ENCODE measurements around the gene HAGH.

The HAGH gene

GRCh38 chr16:1792836-1793577 lies 33.6 kb downstream of the HAGH start:
- Histone ChIP-seq H3K9me3 (ENCODE audit: control insufficient read depth in 1 of 2, low read length in 2 of 2) (no peaks in the 10 kb centered on the region), H3K36me3 (ENCODE audit: control insufficient read depth in 1 of 2, insufficient read depth in 2 of 2, low read length in 2 of 2) (peaks cover 0 to 14% of the 10 kb centered on the region in 2 donors), H3K4me1 (ENCODE audit: control insufficient read depth in 1 of 2, insufficient read depth in 2 of 2, low read length in 2 of 2) (no peaks in the 10 kb centered on the region), H3K9ac (ENCODE audit: low read depth in 1 of 2, low read length in 2 of 2) (no peak overlapping the region), H3K27me3 (ENCODE audit: control insufficient read depth in 1 of 2, insufficient read depth in 2 of 2, low read length in 2 of 2) (no peaks in the 10 kb centered on the region), H3K27ac (ENCODE audit: low read depth, low read length) (no peak overlapping the region), H3K4me3 (ENCODE audit: low read depth in 1 of 2, low read length in 2 of 2) (no peak overlapping the region)

GRCh38 chr16:1791943-1792812 lies 34.4 kb downstream of the HAGH start:
- Histone ChIP-seq H3K4me3 (ENCODE audit: low read depth in 1 of 2, low read length in 2 of 2) (no peak overlapping the region), H3K9me3 (ENCODE audit: control insufficient read depth in 1 of 2, low read length in 2 of 2) (no peaks in the 10 kb centered on the region), H3K9ac (ENCODE audit: low read depth in 1 of 2, low read length in 2 of 2) (no peak overlapping the region), H3K27me3 (ENCODE audit: control insufficient read depth in 1 of 2, insufficient read depth in 2 of 2, low read length in 2 of 2) (no peaks in the 10 kb centered on the region), H3K27ac (ENCODE audit: low read depth, low read length) (no peak overlapping the region), H3K4me1 (ENCODE audit: control insufficient read depth in 1 of 2, insufficient read depth in 2 of 2, low read length in 2 of 2) (no peaks in the 10 kb centered on the region), H3K36me3 (ENCODE audit: control insufficient read depth in 1 of 2, insufficient read depth in 2 of 2, low read length in 2 of 2) (peaks cover 0 to 22% of the 10 kb centered on the region in 2 donors)

- Histone ChIP-seq H3K36me3 (ENCODE audit: control insufficient read depth in 1 of 2, insufficient read depth in 2 of 2, low read length in 2 of 2) (peaks cover 0 to 30% of the 10 kb centered on the region in 2 donors), H3K27ac (ENCODE audit: low read depth, low read length) (no peak overlapping the region), H3K4me1 (ENCODE audit: control insufficient read depth in 1 of 2, insufficient read depth in 2 of 2, low read length in 2 of 2) (no peaks in the 10 kb centered on the region)
Observed at GRCh38 chr16:1791256-1791942, 35.2 kb downstream of the HAGH start.

GRCh38 chr16:1790611-1791255 lies 35.9 kb downstream of the HAGH start:
- no peak overlapping the region for H3K9ac ChIP-seq (ENCODE audit: low read depth in 1 of 2, low read length in 2 of 2)
- H3K4me3 ChIP-seq (ENCODE audit: low read depth in 1 of 2, low read length in 2 of 2) = no peak overlapping the region
- peaks cover 4 to 34% of the 10 kb centered on the region in 2 donors for H3K36me3 ChIP-seq (ENCODE audit: control insufficient read depth in 1 of 2, insufficient read depth in 2 of 2, low read length in 2 of 2)
- H3K27ac ChIP-seq (ENCODE audit: low read depth, low read length) = no peak overlapping the region
- no peaks in the 10 kb centered on the region for H3K9me3 ChIP-seq (ENCODE audit: control insufficient read depth in 1 of 2, low read length in 2 of 2)
- no peaks in the 10 kb centered on the region for H3K4me1 ChIP-seq (ENCODE audit: control insufficient read depth in 1 of 2, insufficient read depth in 2 of 2, low read length in 2 of 2)
- H3K27me3 ChIP-seq (ENCODE audit: control insufficient read depth in 1 of 2, insufficient read depth in 2 of 2, low read length in 2 of 2) = no peaks in the 10 kb centered on the region

More at GRCh38 chr16:1791256-1791942, 35.2 kb downstream of the HAGH start:
- H3K9me3 ChIP-seq (ENCODE audit: control insufficient read depth in 1 of 2, low read length in 2 of 2) = no peaks in the 10 kb centered on the region
- H3K27me3 ChIP-seq (ENCODE audit: control insufficient read depth in 1 of 2, insufficient read depth in 2 of 2, low read length in 2 of 2) = no peaks in the 10 kb centered on the region
- H3K4me3 ChIP-seq (ENCODE audit: low read depth in 1 of 2, low read length in 2 of 2) = no peak overlapping the region
- no peak overlapping the region for H3K9ac ChIP-seq (ENCODE audit: low read depth in 1 of 2, low read length in 2 of 2)

GRCh38 chr16:1790261-1790610 lies 36.4 kb downstream of the HAGH start:
- Histone ChIP-seq H3K4me3 (ENCODE audit: low read depth in 1 of 2, low read length in 2 of 2) (no peak overlapping the region), H3K4me1 (ENCODE audit: control insufficient read depth in 1 of 2, insufficient read depth in 2 of 2, low read length in 2 of 2) (peaks cover 0 to 1% of the 10 kb centered on the region in 2 donors), H3K9me3 (ENCODE audit: control insufficient read depth in 1 of 2, low read length in 2 of 2) (no peaks in the 10 kb centered on the region), H3K27me3 (ENCODE audit: control insufficient read depth in 1 of 2, insufficient read depth in 2 of 2, low read length in 2 of 2) (no peaks in the 10 kb centered on the region), H3K27ac (ENCODE audit: low read depth, low read length) (no peak overlapping the region), H3K36me3 (ENCODE audit: control insufficient read depth in 1 of 2, insufficient read depth in 2 of 2, low read length in 2 of 2) (peaks cover 4 to 36% of the 10 kb centered on the region in 2 donors), H3K9ac (ENCODE audit: low read depth in 1 of 2, low read length in 2 of 2) (no peak overlapping the region)

GRCh38 chr16:1789643-1790045 lies 37.0 kb downstream of the HAGH start:
- Histone ChIP-seq H3K36me3 (ENCODE audit: control insufficient read depth in 1 of 2, insufficient read depth in 2 of 2, low read length in 2 of 2) (peaks cover 4 to 36% of the 10 kb centered on the region in 2 donors), H3K9me3 (ENCODE audit: control insufficient read depth in 1 of 2, low read length in 2 of 2) (no peaks in the 10 kb centered on the region), H3K4me1 (ENCODE audit: control insufficient read depth in 1 of 2, insufficient read depth in 2 of 2, low read length in 2 of 2) (peaks cover 0 to 5% of the 10 kb centered on the region in 2 donors), H3K27ac (ENCODE audit: low read depth, low read length) (no peak overlapping the region), H3K9ac (ENCODE audit: low read depth in 1 of 2, low read length in 2 of 2) (no peak overlapping the region), H3K4me3 (ENCODE audit: low read depth in 1 of 2, low read length in 2 of 2) (no peak overlapping the region), H3K27me3 (ENCODE audit: control insufficient read depth in 1 of 2, insufficient read depth in 2 of 2, low read length in 2 of 2) (no peaks in the 10 kb centered on the region)

GRCh38 chr16:1788708-1789100 lies 37.9 kb downstream of the HAGH start:
- Histone ChIP-seq H3K9me3 (ENCODE audit: control insufficient read depth in 1 of 2, low read length in 2 of 2) (no peaks in the 10 kb centered on the region), H3K36me3 (ENCODE audit: control insufficient read depth in 1 of 2, insufficient read depth in 2 of 2, low read length in 2 of 2) (peaks cover 4 to 36% of the 10 kb centered on the region in 2 donors), H3K9ac (ENCODE audit: low read depth in 1 of 2, low read length in 2 of 2) (no peak overlapping the region), H3K27ac (ENCODE audit: low read depth, low read length) (no peak overlapping the region), H3K4me3 (ENCODE audit: low read depth in 1 of 2, low read length in 2 of 2) (no peak overlapping the region), H3K27me3 (ENCODE audit: control insufficient read depth in 1 of 2, insufficient read depth in 2 of 2, low read length in 2 of 2) (no peaks in the 10 kb centered on the region), H3K4me1 (ENCODE audit: control insufficient read depth in 1 of 2, insufficient read depth in 2 of 2, low read length in 2 of 2) (peaks cover 0 to 9% of the 10 kb centered on the region in 2 donors)

- Histone ChIP-seq H3K27ac (ENCODE audit: low read depth, low read length) (no peak overlapping the region), H3K4me1 (ENCODE audit: control insufficient read depth in 1 of 2, insufficient read depth in 2 of 2, low read length in 2 of 2) (peaks cover 0 to 9% of the 10 kb centered on the region in 2 donors), H3K27me3 (ENCODE audit: control insufficient read depth in 1 of 2, insufficient read depth in 2 of 2, low read length in 2 of 2) (no peaks in the 10 kb centered on the region), H3K4me3 (ENCODE audit: low read depth in 1 of 2, low read length in 2 of 2) (no peak overlapping the region), H3K9me3 (ENCODE audit: control insufficient read depth in 1 of 2, low read length in 2 of 2) (no peaks in the 10 kb centered on the region), H3K9ac (ENCODE audit: low read depth in 1 of 2, low read length in 2 of 2) (no peak overlapping the region), H3K36me3 (ENCODE audit: control insufficient read depth in 1 of 2, insufficient read depth in 2 of 2, low read length in 2 of 2) (peaks cover 4 to 36% of the 10 kb centered on the region in 2 donors)
Observed at GRCh38 chr16:1788095-1788707, 38.4 kb downstream of the HAGH start.

- no peak overlapping the region for H3K9ac ChIP-seq (ENCODE audit: low read depth in 1 of 2, low read length in 2 of 2)
- no peaks in the 10 kb centered on the region for H3K9me3 ChIP-seq (ENCODE audit: control insufficient read depth in 1 of 2, low read length in 2 of 2)
- no peak overlapping the region for H3K27ac ChIP-seq (ENCODE audit: low read depth, low read length)
- H3K4me3 ChIP-seq (ENCODE audit: low read depth in 1 of 2, low read length in 2 of 2) = no peak overlapping the region
- H3K36me3 ChIP-seq (ENCODE audit: control insufficient read depth in 1 of 2, insufficient read depth in 2 of 2, low read length in 2 of 2) = peaks cover 4 to 36% of the 10 kb centered on the region in 2 donors
- H3K4me1 ChIP-seq (ENCODE audit: control insufficient read depth in 1 of 2, insufficient read depth in 2 of 2, low read length in 2 of 2) = peaks cover 0 to 9% of the 10 kb centered on the region in 2 donors
- H3K27me3 ChIP-seq (ENCODE audit: control insufficient read depth in 1 of 2, insufficient read depth in 2 of 2, low read length in 2 of 2) = no peaks in the 10 kb centered on the region
Observed at GRCh38 chr16:1787322-1788094, 39.1 kb downstream of the HAGH start.

Measured in duodenal mucosa (tissue), 2 donors.